CD14-positive monocyte (primary cell): Measurements from ENCODE around the gene SLAMF9. TPM values are rescaled to one million over a fixed set of nuclear protein-coding genes. Genes with fewer than 3 reads are reported as not detected.

ENCODE experiments used
- DNase-seq, 3 donors: peaks; one replicate each; pipeline ENCODE4 v3.0.0-alpha.2; 2011 to 2022
- H2AFZ ChIP-seq: 2 replicates; pipeline ENCODE4 v1.6.0; 2012; ENCODE audit warnings: mild to moderate bottlenecking, low read depth, low read length, inconsistent platforms; ENCODE audit not compliant: insufficient read depth, poor library complexity, severe bottlenecking
- H3K27ac ChIP-seq, 2 donors: 1 replicate in 1 of 2; 2 replicates in 1 of 2; pipeline ENCODE4 v1.5.1; 2012 to 2013; ENCODE audit warnings: low read length in 2 of 2, control low read depth in 1 of 2, inconsistent platforms in 1 of 2, low read depth in 1 of 2, mild to moderate bottlenecking in 1 of 2
- H3K27me3 ChIP-seq, 2 donors: one replicate each; pipeline versions ENCODE4 v1.6.0 to v1.6.1; 2011 to 2013; ENCODE audit warnings: low read length in 2 of 2; ENCODE audit not compliant: control insufficient read depth in 2 of 2, insufficient read depth in 2 of 2
- H3K36me3 ChIP-seq, 2 donors: replicated peaks in 1 of 2; 1 replicate in 1 of 2; 2 replicates in 1 of 2; pipeline versions ENCODE4 v1.5.1 to v1.6.1; 2012 to 2013; ENCODE audit warnings: low read length in 2 of 2, control low read depth in 1 of 2, inconsistent platforms in 1 of 2, mild to moderate bottlenecking in 1 of 2; ENCODE audit not compliant: insufficient read depth in 2 of 2, control insufficient read depth in 1 of 2
- H3K4me1 ChIP-seq, 2 donors: 1 replicate in 1 of 2; 2 replicates in 1 of 2; pipeline versions ENCODE4 v1.5.1 to v1.6.1; 2012 to 2013; ENCODE audit warnings: low read length in 2 of 2, control low read depth in 1 of 2, inconsistent platforms in 1 of 2, mild to moderate bottlenecking in 1 of 2, moderate library complexity in 1 of 2; ENCODE audit not compliant: insufficient read depth in 2 of 2, control insufficient read depth in 1 of 2
- H3K4me2 ChIP-seq: replicated peaks from 2 replicates; pipeline ENCODE3; 2012; ENCODE audit warnings: low read length, moderate library complexity, mild to moderate bottlenecking; ENCODE audit not compliant: poor library complexity, severe bottlenecking; ENCODE audit errors: extremely low read depth
- H3K4me3 ChIP-seq, 3 experiments: fragments of 200-600 bp in 1 of 3; sonication (generic) in 1 of 3; replicated peaks in 1 of 3; 1 replicate in 2 of 3; 2 replicates in 1 of 3; pipeline ENCODE4 v1.5.1; 2011 to 2013; ENCODE audit warnings: low read length in 3 of 3, mild to moderate bottlenecking in 3 of 3, control low read depth in 2 of 3, low read depth in 2 of 3, inconsistent platforms in 1 of 3, moderate library complexity in 1 of 3
- H3K79me2 ChIP-seq: 2 replicates; pipeline ENCODE4 v1.6.0; 2012; ENCODE audit warnings: mild to moderate bottlenecking, control low read depth, inconsistent platforms, low read length, moderate library complexity; ENCODE audit not compliant: insufficient read depth
- H3K9ac ChIP-seq: 2 replicates; pipeline ENCODE4 v1.6.0; 2017; ENCODE audit warnings: low read length, mild to moderate bottlenecking; ENCODE audit not compliant: insufficient read depth, poor library complexity, severe bottlenecking
- H3K9me3 ChIP-seq, 2 donors: replicated peaks in 1 of 2; 1 replicate in 1 of 2; 2 replicates in 1 of 2; pipeline versions ENCODE4 v1.5.1 to v1.6.1; 2012 to 2013; ENCODE audit warnings: low read length in 2 of 2, control low read depth in 1 of 2; ENCODE audit not compliant: control insufficient read depth in 1 of 2, insufficient read depth in 1 of 2
- H4K20me1 ChIP-seq: 2 replicates; pipeline ENCODE4 v1.6.0; 2012; ENCODE audit warnings: mild to moderate bottlenecking, low read length, control low read depth, moderate library complexity; ENCODE audit not compliant: insufficient read depth
- H3K27ac Mint-ChIP-seq, 7 donors: one replicate each; pipeline ENCODE4 v1.8.0; 2020; ENCODE audit warnings: mild to moderate bottlenecking in 7 of 7, mixed read lengths in 7 of 7, moderate library complexity in 6 of 7, inconsistent platforms in 2 of 7
- H3K27me3 Mint-ChIP-seq, 3 donors: one replicate each; pipeline ENCODE4 v1.8.0; 2021 to 2022; ENCODE audit warnings: low read depth in 3 of 3, mild to moderate bottlenecking in 3 of 3, mixed read lengths in 3 of 3, moderate library complexity in 3 of 3, inconsistent platforms in 1 of 3
- H3K36me3 Mint-ChIP-seq, 2 donors: one replicate each; pipeline ENCODE4 v1.8.0; 2020; ENCODE audit warnings: mixed read lengths in 2 of 2, inconsistent platforms in 1 of 2, mild to moderate bottlenecking in 1 of 2
- H3K4me1 Mint-ChIP-seq: one replicate; pipeline ENCODE4 v1.8.0; 2020; ENCODE audit warnings: mild to moderate bottlenecking, mixed read lengths
- H3K4me3 Mint-ChIP-seq, 2 donors: one replicate each; pipeline ENCODE4 v1.8.0; 2020; ENCODE audit warnings: mild to moderate bottlenecking in 2 of 2, mixed read lengths in 2 of 2, moderate library complexity in 1 of 2
- H3K9me3 Mint-ChIP-seq, 7 donors: one replicate each; pipeline ENCODE4 v1.8.0; 2020 to 2022; ENCODE audit warnings: mixed read lengths in 7 of 7, mild to moderate bottlenecking in 6 of 7, moderate library complexity in 6 of 7, inconsistent platforms in 2 of 7
- WGBS: methylation state at CpG from one replicate; pipeline ENCODE4 v1.1.5; 2013; ENCODE audit warnings: missing lambda C conversion rate; ENCODE audit not compliant: insufficient coverage; 5-methylcytosine and 5-hydroxymethylcytosine counted together
- intact Hi-C, 2 donors: fragments of 100-400 bp; cut with micrococcal nuclease; formaldehyde crosslinking; loops; one replicate each; pipeline versions ENCODE4 v1.15.0 to v1.15.1; 2023
- polyA plus RNA-seq, 3 donors: library from polyadenylated mRNA; depleted of rRNA in 1 of 3; unstranded in 2 of 3; stranded (reverse) in 1 of 3; fragments of 300-500 nt in 2 of 3; fragments of >200 nt in 1 of 3; fragmentation: Illumina TruSeq in 2 of 3; gene quantifications; 1 replicate in 2 of 3; 2 replicates in 1 of 3; pipeline ENCODE4 v1.2.3, GENCODE V29; 2012 to 2021
- TF ChIP-seq, protein P1 (sequence below): fragments of 200-600 bp; IDR thresholded peaks from one replicate; pipeline ENCODE4 v1.8.0; 2022; ENCODE audit warnings: antibody characterized with exemption, mild to moderate bottlenecking

The SLAMF9 gene
- polyA plus RNA-seq, 3 donors, result 0.17 TPM; not detected in 2

DNA sequence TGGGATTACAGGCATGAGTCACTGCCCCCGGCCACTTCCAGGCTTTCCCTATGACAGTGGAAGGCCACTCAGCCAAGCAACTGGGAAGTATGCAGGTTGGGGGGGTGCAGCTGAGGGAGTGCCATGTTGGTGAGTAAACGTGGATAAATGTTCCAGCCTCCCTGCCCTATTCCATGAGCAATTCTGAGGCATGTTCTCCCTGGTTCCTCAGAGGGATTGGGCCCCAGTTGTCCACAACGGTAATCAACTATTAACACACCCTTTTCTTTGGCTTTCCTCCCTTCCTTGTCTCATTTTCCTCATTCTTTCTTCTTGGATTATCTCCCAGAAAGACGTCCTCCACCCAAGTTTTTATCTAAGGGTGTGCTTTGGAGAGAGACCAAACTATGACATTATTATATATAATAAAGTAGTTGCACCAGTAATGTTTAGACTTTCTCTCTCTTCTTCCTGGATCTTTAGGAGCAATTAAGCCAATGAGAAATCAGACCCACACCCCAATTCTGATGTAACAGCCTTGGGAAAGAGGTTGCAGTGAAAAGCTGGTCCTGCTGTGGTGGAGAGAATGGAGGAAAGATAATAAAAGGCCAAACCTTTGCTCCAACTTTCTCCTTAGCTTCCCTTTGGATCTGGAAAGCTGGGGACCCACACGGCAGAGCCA lies 6.8 kb upstream of the SLAMF9 start:
- H3K9ac ChIP-seq, result no peak overlapping the region
- Mint-ChIP-seq H3K4me1 (no peaks in the 10 kb centered on the region), H3K27me3 (peaks cover 3 to 14% (median 4%) of the 10 kb centered on the region in 3 donors), H3K27ac (no peak overlapping the region), H3K36me3 (no peaks in the 10 kb centered on the region), H3K4me3 (no peak overlapping the region), H3K9me3 (no peaks in the 10 kb centered on the region)
- no peaks in the 10 kb centered on the region for H4K20me1 ChIP-seq
- intact Hi-C loops, result no loop called here
- no peak overlapping the region for H3K27ac ChIP-seq
- no peak overlapping the region for H3K4me3 ChIP-seq
- H3K4me2 ChIP-seq, result no peak overlapping the region
- TF ChIP-seq, protein P1, sequence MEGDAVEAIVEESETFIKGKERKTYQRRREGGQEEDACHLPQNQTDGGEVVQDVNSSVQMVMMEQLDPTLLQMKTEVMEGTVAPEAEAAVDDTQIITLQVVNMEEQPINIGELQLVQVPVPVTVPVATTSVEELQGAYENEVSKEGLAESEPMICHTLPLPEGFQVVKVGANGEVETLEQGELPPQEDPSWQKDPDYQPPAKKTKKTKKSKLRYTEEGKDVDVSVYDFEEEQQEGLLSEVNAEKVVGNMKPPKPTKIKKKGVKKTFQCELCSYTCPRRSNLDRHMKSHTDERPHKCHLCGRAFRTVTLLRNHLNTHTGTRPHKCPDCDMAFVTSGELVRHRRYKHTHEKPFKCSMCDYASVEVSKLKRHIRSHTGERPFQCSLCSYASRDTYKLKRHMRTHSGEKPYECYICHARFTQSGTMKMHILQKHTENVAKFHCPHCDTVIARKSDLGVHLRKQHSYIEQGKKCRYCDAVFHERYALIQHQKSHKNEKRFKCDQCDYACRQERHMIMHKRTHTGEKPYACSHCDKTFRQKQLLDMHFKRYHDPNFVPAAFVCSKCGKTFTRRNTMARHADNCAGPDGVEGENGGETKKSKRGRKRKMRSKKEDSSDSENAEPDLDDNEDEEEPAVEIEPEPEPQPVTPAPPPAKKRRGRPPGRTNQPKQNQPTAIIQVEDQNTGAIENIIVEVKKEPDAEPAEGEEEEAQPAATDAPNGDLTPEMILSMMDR, result no peak
- 100% methylated on average over 2 of the region's 5 CpGs for WGBS
- H3K27me3 ChIP-seq, result no peaks in the 10 kb centered on the region
- no peak for DNase-seq
- H2AFZ ChIP-seq, result no peak overlapping the region
- H3K9me3 ChIP-seq, result no peaks in the 10 kb centered on the region
- H3K79me2 ChIP-seq, result no peaks in the 10 kb centered on the region
- no peaks in the 10 kb centered on the region for H3K4me1 ChIP-seq
- no peaks in the 10 kb centered on the region for H3K36me3 ChIP-seq

DNA sequence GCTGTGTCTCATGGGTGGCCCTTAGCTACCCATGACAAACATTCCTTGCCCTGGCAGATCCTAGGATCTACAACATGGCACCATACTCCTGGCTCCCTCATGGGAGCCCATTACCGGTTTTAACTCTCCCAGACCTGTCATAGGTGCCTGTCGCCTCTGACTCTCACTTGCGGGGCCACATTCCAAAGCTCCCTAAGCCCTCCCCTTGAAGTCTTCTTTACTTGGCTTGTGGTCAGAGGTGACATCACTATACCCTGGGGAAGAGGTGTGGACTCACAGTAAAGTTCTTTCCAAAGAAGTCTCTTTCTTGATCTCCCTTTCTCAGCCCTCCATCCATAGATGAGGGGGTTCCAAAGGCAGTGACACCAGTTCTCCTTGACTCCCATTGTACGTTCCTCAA lies 5.4 kb upstream of the SLAMF9 start:
- 80% methylated on average over 1 of the region's 4 CpGs for WGBS
- Mint-ChIP-seq H3K36me3 (no peaks in the 10 kb centered on the region), H3K4me3 (no peak overlapping the region), H3K4me1 (peaks cover 1% of the 10 kb centered on the region), H3K27me3 (peaks cover 2 to 14% (median 3%) of the 10 kb centered on the region in 3 donors), H3K9me3 (no peaks in the 10 kb centered on the region), H3K27ac (peak overlapping the region in 1 of 7 donors; percentile 63)
- no peak overlapping the region for H3K4me2 ChIP-seq
- peaks cover 1 to 2% of the 10 kb centered on the region in 2 donors for H3K4me1 ChIP-seq
- H3K79me2 ChIP-seq, result no peaks in the 10 kb centered on the region
- intact Hi-C loops, result no loop called here
- no peaks in the 10 kb centered on the region for H3K27me3 ChIP-seq
- H3K9me3 ChIP-seq, result no peaks in the 10 kb centered on the region
- H3K4me3 ChIP-seq, result no peak overlapping the region
- TF ChIP-seq, protein P1, result no peak
- H3K9ac ChIP-seq, result no peak overlapping the region
- no peak overlapping the region for H3K27ac ChIP-seq
- H2AFZ ChIP-seq, result no peak overlapping the region
- no peaks in the 10 kb centered on the region for H4K20me1 ChIP-seq
- no peaks in the 10 kb centered on the region for H3K36me3 ChIP-seq
- DNase-seq, result no peak
